ENCODE results near the gene RBM48. TPM values are rescaled to one million over a fixed set of nuclear protein-coding genes. Genes with fewer than 3 reads are reported as not detected.

The RBM48 gene
- total RNA-seq, result 5.6 and 7.5 TPM in 2 replicates

DNA sequence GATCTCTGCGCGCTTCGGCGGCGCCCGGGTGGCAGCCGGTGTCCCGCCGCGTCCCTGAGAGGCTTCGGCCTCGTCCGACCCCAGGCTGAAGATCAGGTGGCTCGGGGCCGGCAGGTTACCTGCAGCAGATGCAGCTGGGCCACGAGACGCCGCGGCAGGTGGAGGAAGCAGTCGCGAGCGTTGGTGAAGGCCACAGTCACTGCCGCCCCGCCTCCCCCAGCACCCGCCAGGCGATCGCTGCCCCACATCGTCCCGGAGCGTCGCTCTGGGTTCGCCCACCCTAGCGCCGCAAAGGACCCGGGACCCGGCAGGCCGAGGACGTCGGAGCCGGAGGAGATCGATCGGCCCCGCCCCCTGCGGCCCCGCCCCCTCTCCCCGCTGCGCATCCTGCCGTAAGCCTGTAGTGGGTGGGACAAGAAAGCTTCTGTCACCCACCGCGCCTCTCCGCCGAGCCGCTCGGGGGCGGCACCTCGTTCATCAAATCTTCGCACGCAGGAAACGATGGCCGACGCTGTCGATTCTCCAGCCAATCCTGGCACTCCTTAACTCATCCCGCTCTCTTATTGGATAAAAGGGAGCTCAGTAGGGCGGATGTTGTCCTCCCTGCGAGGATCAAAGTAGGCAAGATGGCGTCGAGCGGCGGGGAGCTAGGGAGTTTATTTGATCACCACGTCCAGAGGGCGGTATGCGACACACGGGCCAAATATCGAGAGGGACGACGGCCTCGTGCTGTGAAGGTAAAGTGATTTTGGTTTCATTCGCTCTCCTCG lies at the start of gene RBM48, which contains the start of gene PEX1:
TSS of gene RBM48 (plus strand) at position 608 of the 770 bp plus-strand sequence. CDS start at position 627, 19 bp downstream.
TSS of gene PEX1 (minus strand) at position 333 of the 770 bp plus-strand sequence. CDS start at position 248, 85 bp downstream.

Other genes with a start within 250 kb of the RBM48 start
- gene GATAD1, start 81.3 kb upstream of the RBM48 start, total RNA-seq, result 11.8 and 20.0 TPM in 2 replicates
- not detected in 2 replicates for gene ERVW-1, start 50.8 kb upstream of the RBM48 start, total RNA-seq
- gene PEX1, start 275 bp upstream of the RBM48 start, total RNA-seq, result 6.9 and 13.3 TPM in 2 replicates
- 7.1 and 12.1 TPM in 2 replicates for gene FAM133B, start 61.6 kb downstream of the RBM48 start, total RNA-seq

Measured in pericardium fibroblast (primary cell).